HG03039 (cell line): ENCODE measurements around the gene NEBL.

Source experiments
- ATAC-seq: cut with Tn5 transposase; IDR thresholded peaks from one replicate; pipeline ENCODE4 v1.9.1; 2021; ENCODE audit warnings: mild to moderate bottlenecking, moderate library complexity; ENCODE audit not compliant: unreplicated experiment

Gene NEBL

DNA sequence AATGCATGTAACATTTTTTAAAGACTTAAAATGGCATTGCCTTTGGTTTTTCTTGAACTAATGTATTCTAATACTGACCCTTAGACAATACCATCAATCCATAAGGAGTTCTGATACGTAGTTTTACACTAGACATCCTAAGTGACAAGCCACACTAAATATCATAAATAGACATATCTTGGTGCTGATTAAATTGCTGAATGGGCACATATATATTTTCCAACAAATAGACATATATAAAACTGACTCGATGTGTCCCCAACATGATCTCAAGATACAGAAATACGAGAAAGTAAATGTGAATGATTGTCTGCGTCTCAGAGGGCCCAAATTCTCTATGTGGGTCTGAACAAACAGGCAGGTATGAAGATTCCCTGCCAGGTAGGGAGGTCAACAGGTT, 99.8 kb downstream of the NEBL start:
- ATAC-seq, result no peak

DNA sequence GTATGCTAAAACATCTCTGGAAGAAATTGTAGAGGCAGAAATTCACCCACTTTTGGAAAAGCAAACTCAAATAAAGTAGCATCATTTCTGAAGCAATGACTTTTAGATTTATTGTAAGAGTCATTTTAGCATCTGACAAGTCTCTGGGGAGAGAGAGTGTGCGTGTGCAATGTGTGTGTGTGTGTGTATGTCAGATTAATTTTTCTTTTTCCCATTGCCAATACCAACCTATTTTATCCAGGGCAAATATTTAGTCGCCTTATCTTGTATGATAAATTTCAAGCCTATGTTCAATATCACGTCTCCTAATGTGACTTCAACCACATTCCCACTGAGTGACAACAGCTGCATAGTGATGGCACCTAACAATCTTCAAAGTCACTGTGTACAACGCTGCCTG, 101.7 kb downstream of the NEBL start:
- no peak for ATAC-seq

- no peak for ATAC-seq
Measured at GRCh38 chr10:20785174-20785573, 111.9 kb downstream of the NEBL start.

GRCh38 chr10:20778008-20778757, 118.9 kb downstream of the NEBL start:
- no peak for ATAC-seq

DNA sequence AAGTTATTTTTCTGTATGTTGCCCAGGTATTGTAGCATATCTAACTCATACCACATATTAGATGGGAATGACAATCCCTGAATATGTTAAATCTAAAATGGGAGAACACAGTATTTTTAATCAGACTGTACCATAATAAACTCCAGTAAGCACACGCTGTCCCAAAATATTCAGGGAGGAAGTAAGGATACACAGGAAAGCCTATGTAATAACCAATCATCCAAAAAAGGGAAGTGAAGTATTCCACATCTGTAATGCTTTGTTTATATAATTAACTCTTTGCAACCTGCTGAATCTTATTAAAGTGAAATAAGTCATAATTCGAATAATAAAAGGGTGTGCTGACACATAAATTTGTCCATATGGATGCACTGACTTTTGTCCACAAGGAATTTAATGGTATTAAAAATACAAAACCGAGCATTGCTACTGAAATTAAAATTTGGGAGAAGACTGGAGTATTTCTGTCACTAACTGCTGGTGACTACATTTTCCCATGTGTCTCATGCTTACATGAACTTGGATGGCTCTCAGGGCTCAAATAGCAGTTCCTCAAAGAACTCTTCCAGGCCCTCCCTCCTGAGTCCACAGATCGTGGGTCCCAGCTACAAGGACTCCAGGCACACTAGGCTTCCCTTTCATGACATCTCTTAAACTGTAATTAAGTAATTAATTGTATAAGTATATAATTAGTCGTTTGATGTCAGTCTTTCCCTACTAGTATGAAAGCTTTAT, 120.6 kb downstream of the NEBL start:
- no peak for ATAC-seq

DNA sequence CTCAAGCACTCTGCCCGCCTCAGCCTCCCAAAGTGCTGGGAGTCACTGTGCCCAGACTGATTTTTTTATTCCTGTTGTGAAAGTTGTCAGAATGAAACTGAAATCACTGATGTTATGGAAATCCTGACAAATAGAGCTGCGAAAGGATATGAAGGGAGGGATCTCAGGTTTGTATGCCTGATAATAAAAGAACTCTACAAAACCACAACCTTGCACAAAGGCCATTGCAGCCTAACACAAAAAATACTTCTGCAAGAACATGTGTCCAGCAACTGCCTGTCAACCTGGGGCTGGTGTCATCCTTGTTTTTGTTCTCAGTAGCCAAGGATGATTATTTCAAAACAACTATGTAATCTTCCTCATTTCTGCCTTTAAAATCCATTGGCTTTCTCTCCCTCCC, 126.1 kb downstream of the NEBL start:
- no peak for ATAC-seq

- ATAC-seq, result no peak
Measured at GRCh38 chr10:20769481-20769880, 127.6 kb downstream of the NEBL start.

- no peak for ATAC-seq
Measured at GRCh38 chr10:20768843-20769242, 128.3 kb downstream of the NEBL start.

GRCh38 chr10:20767028-20767427, 130.1 kb downstream of the NEBL start:
- ATAC-seq, result no peak

DNA sequence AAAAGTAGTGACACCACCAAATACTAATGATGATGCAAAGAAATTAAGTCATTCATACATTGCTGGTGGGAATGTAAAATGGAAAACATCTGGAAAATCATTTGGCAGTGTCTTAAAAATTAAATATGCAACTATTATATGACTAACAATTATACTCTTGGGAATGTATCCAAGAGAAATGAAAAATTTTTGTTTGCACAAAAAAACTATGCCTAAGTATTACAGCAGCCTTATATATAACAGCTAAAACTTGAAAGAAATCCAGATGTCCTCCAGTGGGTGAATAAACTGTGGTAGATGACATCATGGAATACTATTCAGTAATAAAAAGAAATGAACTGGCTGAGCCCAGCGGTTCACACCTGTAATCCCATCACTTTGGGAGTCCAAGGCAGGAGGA, 132.0 kb downstream of the NEBL start:
- ATAC-seq, result no peak

- no peak for ATAC-seq
Measured at GRCh38 chr10:20760460-20760859, 136.7 kb downstream of the NEBL start.

DNA sequence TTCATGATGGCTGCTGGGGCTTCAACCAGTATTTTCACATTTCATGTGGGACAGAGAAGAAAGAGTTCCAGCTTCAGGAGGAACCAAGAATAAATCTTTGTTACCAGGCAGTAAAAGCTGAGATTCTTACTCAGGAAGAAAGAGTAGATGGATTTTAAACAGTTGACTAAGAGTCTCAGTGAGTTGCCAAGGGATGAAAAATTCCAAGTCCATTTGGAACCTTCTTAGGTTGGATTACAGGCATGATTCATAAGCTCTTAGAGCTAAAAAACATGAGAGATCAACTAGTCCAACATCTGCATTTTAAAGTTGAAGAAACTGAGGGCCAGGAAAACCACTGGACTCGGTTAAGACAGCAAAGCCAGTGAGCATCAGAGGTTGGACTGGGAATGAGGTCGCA, 148.6 kb downstream of the NEBL start:
- ATAC-seq, result no peak

DNA sequence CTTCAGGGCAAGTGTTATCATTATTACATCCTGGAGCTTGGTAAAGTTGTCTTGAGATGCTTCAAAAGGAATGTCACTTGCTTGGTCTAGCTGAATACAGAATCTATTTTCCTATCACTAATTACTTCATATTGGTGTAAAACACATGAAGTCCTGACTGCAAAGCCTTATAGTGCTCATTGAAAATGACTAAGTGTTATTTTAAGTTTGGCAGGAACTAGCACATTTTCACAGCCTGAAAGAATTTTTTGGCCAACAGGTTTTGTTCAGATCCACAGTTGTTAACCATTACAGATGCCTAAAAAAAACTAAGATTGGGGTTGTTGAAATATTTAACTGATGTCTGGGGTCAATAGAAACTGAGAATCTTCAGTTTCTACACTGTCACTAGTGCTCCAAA, 149.3 kb downstream of the NEBL start:
- ATAC-seq, result no peak

DNA sequence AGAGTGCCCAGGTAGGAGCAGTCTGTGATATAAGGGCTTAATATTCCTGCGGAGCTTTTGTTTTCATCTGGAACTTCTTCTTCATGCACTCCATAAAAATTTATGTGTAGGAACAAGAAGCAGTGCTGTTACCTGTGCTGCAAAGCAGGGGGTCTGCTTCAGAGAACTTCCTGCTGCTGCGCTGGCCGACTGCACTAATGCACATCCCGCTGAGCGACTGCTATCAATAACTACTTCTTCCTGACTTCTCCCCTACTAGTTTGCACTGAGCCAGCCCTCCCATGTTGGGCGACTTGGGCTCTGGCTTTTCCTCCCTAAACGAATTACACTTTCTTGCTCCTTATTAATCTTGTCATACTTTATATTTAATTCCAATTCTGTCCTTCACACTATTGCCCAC, 150.3 kb downstream of the NEBL start:
- no peak for ATAC-seq

GRCh38 chr10:20745556-20746375, 151.3 kb downstream of the NEBL start:
- no peak for ATAC-seq

DNA sequence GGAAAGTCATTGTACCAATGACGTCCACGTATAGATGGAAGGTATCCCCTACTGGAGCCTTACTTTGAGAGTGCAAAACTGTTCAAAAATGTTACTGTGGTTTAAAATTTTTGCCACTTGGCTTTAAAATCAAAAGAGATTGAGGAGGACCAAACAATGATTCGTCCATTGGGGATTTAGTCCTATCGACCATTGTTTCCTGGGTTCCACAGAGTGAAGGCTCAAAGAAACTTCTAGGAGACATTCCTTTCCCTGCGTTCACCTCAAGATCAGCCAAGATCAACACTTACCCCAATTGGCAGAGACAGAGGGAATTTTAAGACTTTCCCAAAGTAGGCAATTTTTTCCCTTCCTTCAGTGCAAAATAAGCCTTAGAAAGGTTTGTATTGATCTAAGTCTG, 152.3 kb downstream of the NEBL start:
- ATAC-seq, result no peak

- no peak for ATAC-seq
Measured at GRCh38 chr10:20743942-20744341, 153.2 kb downstream of the NEBL start.

DNA sequence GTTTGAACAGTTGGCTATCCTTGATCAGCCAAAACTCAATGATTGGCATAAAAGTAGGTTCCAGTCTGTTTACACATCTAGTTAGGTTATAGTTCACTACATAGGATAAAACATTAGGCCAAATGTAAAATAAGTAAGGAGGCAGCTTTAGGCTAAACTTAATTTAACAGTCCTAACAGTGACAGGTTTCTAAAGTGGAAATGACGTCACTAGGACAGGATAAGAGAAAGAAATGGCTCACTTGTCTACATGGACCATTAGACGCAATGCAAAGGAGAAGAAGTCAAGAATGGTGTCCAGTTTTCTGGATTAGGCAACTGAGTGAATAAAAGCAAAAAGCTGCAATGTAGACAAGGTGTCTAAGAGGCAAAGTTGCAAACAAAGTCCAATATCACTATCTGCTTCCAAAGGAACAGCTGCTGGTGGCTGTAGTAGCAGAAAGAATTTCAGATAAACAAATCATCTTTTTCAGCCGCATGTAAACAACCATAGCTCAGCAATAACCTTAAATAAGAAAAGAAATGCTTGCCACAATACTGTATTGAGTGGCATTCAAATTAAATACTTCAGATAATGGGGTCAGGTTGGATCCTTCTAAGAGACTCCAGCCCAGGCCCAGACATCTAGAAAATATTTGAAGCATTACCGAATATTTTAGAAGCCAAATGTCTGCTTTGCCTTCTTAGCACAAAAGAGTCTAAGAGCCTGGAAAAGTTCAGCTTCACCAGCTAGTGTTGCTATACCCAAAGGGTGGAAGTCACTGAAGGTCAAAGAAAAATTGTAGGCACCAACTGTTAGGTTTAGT, 154.2 kb downstream of the NEBL start:
- ATAC-seq, result no peak

- ATAC-seq, result no peak
Measured at GRCh38 chr10:20740120-20740519, 157.0 kb downstream of the NEBL start.

DNA sequence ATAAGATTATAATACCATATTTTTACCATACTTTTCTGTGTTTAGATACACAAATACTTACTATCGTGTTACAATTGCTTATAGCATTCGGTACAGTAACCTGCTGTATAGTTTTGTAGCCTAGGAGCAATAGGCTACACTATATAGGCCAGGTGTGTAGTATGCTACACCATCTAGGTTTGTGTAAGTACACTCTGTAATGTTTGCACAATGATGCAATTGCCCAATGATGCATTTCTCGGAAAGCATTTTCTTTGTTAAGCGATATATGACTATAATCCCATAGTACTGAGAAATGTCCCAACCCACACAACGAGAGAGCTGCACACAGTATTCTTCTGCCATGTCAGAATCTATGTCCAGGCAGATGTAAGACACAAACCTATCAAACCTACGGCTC, 160.0 kb downstream of the NEBL start:
- no peak for ATAC-seq
